ENCODE measurements around the gene CATSPER1. TPM values are rescaled to one million over a fixed set of nuclear protein-coding genes. Genes with fewer than 3 reads are reported as not detected.

Gene CATSPER1
- total RNA-seq, 1 experiment from 2014 or later, result 2.4 TPM

GRCh38 chr11:66035653-66036333 is 9.5 kb upstream of the CATSPER1 start:
- H3K4me3 ChIP-seq (replicated peaks in 1 of 2; ENCODE audit: low read depth in 1 of 2, low read length in 2 of 2), result no peak overlapping the region
- no peak overlapping the region for H3K4me2 ChIP-seq (ENCODE audit: low read length)
- DNase-seq (ENCODE audit: low read depth, low spot score), result no peak
- no peak overlapping the region for H2AFZ ChIP-seq (ENCODE audit: low read depth, low read length, poor library complexity, severe bottlenecking)
- H3K27me3 ChIP-seq (ENCODE audit: insufficient read depth, low read length), result no peaks in the 10 kb centered on the region
- H3K9me3 ChIP-seq (ENCODE audit: control insufficient read depth in 1 of 2, insufficient read depth in 1 of 2, low read depth in 1 of 2, low read length in 2 of 2), result no peaks in the 10 kb centered on the region
- intact Hi-C loops (cut with micrococcal nuclease), result no loop called here
- H3K79me2 ChIP-seq (ENCODE audit: insufficient read depth, low read length), result no peaks in the 10 kb centered on the region
- no TSS peak for BruUV-seq (replicated peaks)
- H4K20me1 ChIP-seq (ENCODE audit: insufficient read depth), result no peaks in the 10 kb centered on the region
- no peak overlapping the region for H3K9ac ChIP-seq (ENCODE audit: low read length)
- ATAC-seq, result peak; percentile 62; the same call in 1 of the 2 replicates
- TF ChIP-seq ZBTB33 (IDR thresholded peaks at IDR 0.05; ENCODE audit: extremely low read depth, insufficient replicate concordance, low read length) (no peak), ELF1 (IDR thresholded peaks at IDR 0.05; ENCODE audit: borderline replicate concordance, low read depth) (no peak), RAD21 (IDR thresholded peaks at IDR 0.05; ENCODE audit: low read depth) (0 out of 2 replicates have a peak, but pooled peaks have one; percentile 8)
- H3K36me3 ChIP-seq (ENCODE audit: control insufficient read depth in 1 of 2, insufficient read depth in 2 of 2, low read length in 2 of 2), result no peaks in the 10 kb centered on the region
- peaks cover 0 to 5% of the 10 kb centered on the region in 2 experiments; a peak in 2 of 4 replicates for H3K4me1 ChIP-seq (ENCODE audit: control insufficient read depth in 1 of 2, insufficient read depth in 2 of 2, low read length in 2 of 2)
- POLR2A ChIA-PET, result no interaction called here
- no peaks in the 10 kb centered on the region for H3K9me2 ChIP-seq (ENCODE audit: insufficient read depth)
- no peak overlapping the region for H3K27ac ChIP-seq (ENCODE audit: low read depth, low read length)
- RAD21 ChIA-PET (ENCODE audit: low non-redundant PET in 1 of 2, low total read pairs in 2 of 2, uncharacterized antibody in 2 of 2, unreplicated experiment in 2 of 2), result no interaction called here
- CTCF ChIA-PET, result interaction anchor here (3.1 kb wide), 1 partner anchor 9 kb away, joined by 14 read pairs; no protein-coding TSS in a partner anchor

GRCh38 chr11:66032957-66033735 is 6.9 kb upstream of the CATSPER1 start:
- no peaks in the 10 kb centered on the region for H3K36me3 ChIP-seq (ENCODE audit: control insufficient read depth in 1 of 2, insufficient read depth in 2 of 2, low read length in 2 of 2)
- TF ChIP-seq CTCF (IDR thresholded peaks at IDR 0.05 in 2 of 3, conservative IDR thresholded peaks at IDR 0.05 in 1 of 3; ENCODE audit: borderline replicate concordance in 1 of 3, insufficient read depth in 1 of 3, low read depth in 2 of 3, low read length in 2 of 3) (no peak), EZH2 (IDR thresholded peaks at IDR 0.05) (no peak), ZBTB33 (IDR thresholded peaks at IDR 0.05; ENCODE audit: extremely low read depth, insufficient replicate concordance, low read length) (no peak), TCF7L2 (IDR thresholded peaks at IDR 0.05; ENCODE audit: borderline replicate concordance, extremely low read depth, insufficient read depth, insufficient read length) (no peak), CBX3 (IDR thresholded peaks at IDR 0.05; ENCODE audit: low read depth) (no peak)

More at GRCh38 chr11:66032957-66033735, 6.9 kb upstream of the CATSPER1 start:
- DNase-seq (ENCODE audit: low read depth, low spot score), result no peak
- no peak for ATAC-seq
- Histone ChIP-seq H3K9ac (ENCODE audit: low read length) (no peak overlapping the region), H3K4me3 (replicated peaks in 1 of 2; ENCODE audit: low read depth in 1 of 2, low read length in 2 of 2) (no peak overlapping the region), H3K9me2 (ENCODE audit: insufficient read depth) (no peaks in the 10 kb centered on the region), H2AFZ (ENCODE audit: low read depth, low read length, poor library complexity, severe bottlenecking) (no peak overlapping the region), H3K27ac (ENCODE audit: low read depth, low read length) (no peak overlapping the region), H3K27me3 (ENCODE audit: insufficient read depth, low read length) (no peaks in the 10 kb centered on the region), H4K20me1 (ENCODE audit: insufficient read depth) (no peaks in the 10 kb centered on the region), H3K79me2 (ENCODE audit: insufficient read depth, low read length) (no peaks in the 10 kb centered on the region), H3K9me3 (ENCODE audit: control insufficient read depth in 1 of 2, insufficient read depth in 1 of 2, low read depth in 1 of 2, low read length in 2 of 2) (no peaks in the 10 kb centered on the region), H3K4me1 (ENCODE audit: control insufficient read depth in 1 of 2, insufficient read depth in 2 of 2, low read length in 2 of 2) (peaks cover 0 to 5% of the 10 kb centered on the region in 2 experiments; a peak in 2 of 4 replicates), H3K4me2 (ENCODE audit: low read length) (no peak overlapping the region)
- CTCF ChIA-PET, result no interaction called here
- POLR2A ChIA-PET, result no interaction called here
- no TSS peak for BruUV-seq (replicated peaks)
- RAD21 ChIA-PET (ENCODE audit: low non-redundant PET in 1 of 2, low total read pairs in 2 of 2, uncharacterized antibody in 2 of 2, unreplicated experiment in 2 of 2), result no interaction called here
- intact Hi-C loops (cut with micrococcal nuclease), result no loop called here

All from HCT116 (cell line).